Measurements from ENCODE around the gene NBEA. TPM values are rescaled to one million over a fixed set of nuclear protein-coding genes. Genes with fewer than 3 reads are reported as not detected.

The NBEA gene
- total RNA-seq, 2 donors from 2014 or later: 2.6 to 3.8 TPM

GRCh38 chr13:35496761-35497386, 554.8 kb downstream of the NBEA start:
- no peaks in the 10 kb centered on the region for H3K9me3 ChIP-seq (ENCODE audit: control insufficient read depth, low read length, poor library complexity, severe bottlenecking)
- Mint-ChIP-seq H3K27me3 (no peaks in the 10 kb centered on the region), H3K4me3 (no peak overlapping the region), H3K4me1 (no peaks in the 10 kb centered on the region), H3K36me3 (ENCODE audit: low read depth) (no peaks in the 10 kb centered on the region), H3K27ac (no peak overlapping the region)
- DNase-seq (no peak), ATAC-seq (no peak)

DNA sequence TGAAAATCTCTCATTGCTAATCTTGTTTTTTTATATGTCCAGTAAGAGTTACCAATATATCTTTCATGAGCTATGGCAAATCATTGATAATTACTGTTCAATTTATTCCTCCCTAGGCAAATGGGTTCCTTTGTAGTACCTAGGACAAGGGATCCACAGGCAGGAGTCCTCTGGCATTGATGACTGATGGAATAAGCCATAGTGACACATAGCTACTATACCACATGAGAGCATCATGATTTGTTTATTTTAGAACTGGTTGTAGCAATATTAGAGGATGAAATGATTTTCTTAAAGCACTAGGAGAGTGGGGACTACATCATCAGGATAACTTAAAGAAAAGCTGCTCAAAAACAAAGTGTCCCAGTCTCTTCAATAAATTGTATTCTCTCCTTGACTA, 556.2 kb downstream of the NBEA start:
- no peaks in the 10 kb centered on the region for H3K36me3 Mint-ChIP-seq (ENCODE audit: low read depth)
- DNase-seq (no peak), ATAC-seq (no peak)
- no peaks in the 10 kb centered on the region for H3K4me1 Mint-ChIP-seq
- H3K4me3 Mint-ChIP-seq: no peak overlapping the region
- no peaks in the 10 kb centered on the region for H3K27me3 Mint-ChIP-seq
- no peaks in the 10 kb centered on the region for H3K9me3 ChIP-seq (ENCODE audit: control insufficient read depth, low read length, poor library complexity, severe bottlenecking)
- no peak overlapping the region for H3K27ac Mint-ChIP-seq

DNA sequence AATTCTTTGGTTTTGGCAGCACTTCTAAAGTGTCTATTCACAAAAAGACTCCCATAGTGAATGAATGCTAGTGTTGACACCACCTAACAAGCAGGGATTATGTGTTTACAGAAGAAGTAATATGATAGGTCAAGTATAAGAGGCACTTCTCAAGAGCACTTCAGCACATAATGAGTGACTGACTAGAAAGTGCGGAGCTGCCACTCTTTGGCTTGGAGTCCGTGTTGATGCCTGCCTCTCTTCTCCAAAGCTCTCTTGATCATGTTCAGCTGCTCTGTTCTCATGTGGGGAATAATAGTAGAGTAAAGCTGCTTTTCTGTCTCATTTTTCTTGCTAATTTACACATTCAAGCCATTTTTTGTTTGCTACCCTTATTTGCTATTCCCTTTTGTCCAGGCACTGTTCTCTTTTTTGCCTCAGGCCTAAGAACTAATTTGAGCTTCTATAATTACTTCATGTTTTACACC, 557.2 kb downstream of the NBEA start:
- Mint-ChIP-seq H3K36me3 (ENCODE audit: low read depth) (no peaks in the 10 kb centered on the region), H3K4me3 (no peak overlapping the region)
- DNase-seq: no peak

GRCh38 chr13:35499676-35500075, 557.6 kb downstream of the NBEA start:
- DNase-seq (no peak), ATAC-seq (no peak)
- Mint-ChIP-seq H3K27ac (no peak overlapping the region), H3K4me1 (no peaks in the 10 kb centered on the region), H3K36me3 (ENCODE audit: low read depth) (no peaks in the 10 kb centered on the region), H3K4me3 (no peak overlapping the region), H3K27me3 (no peaks in the 10 kb centered on the region)
- no peaks in the 10 kb centered on the region for H3K9me3 ChIP-seq (ENCODE audit: control insufficient read depth, low read length, poor library complexity, severe bottlenecking)

More for the DNA sequence above, 557.2 kb downstream of the NBEA start:
- no peak for ATAC-seq
- Mint-ChIP-seq H3K27ac (no peak overlapping the region), H3K4me1 (no peaks in the 10 kb centered on the region), H3K27me3 (no peaks in the 10 kb centered on the region)
- H3K9me3 ChIP-seq (ENCODE audit: control insufficient read depth, low read length, poor library complexity, severe bottlenecking): no peaks in the 10 kb centered on the region

DNA sequence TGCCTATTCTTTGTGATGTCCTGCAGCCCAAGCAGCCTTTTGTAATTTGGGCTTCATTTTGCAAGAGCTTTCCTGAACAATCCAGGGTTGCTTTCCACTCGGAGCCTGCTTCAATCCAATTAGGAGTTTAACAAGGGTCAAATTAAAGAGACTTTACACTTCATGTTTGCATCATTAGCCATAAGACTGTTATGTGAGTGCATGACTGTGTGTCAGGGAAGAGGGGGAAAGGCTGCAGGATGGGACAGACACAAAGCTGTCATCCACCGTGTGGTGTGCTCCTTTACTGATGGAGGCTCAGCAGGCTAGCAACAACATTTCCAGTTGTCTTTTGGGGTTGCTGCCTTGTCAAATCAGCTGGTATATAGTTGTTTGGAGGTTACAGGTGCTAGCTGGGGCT, 558.1 kb downstream of the NBEA start:
- no peak for ATAC-seq
- H3K9me3 ChIP-seq (ENCODE audit: control insufficient read depth, low read length, poor library complexity, severe bottlenecking): no peaks in the 10 kb centered on the region
- no peak overlapping the region for H3K4me3 Mint-ChIP-seq
- H3K27ac Mint-ChIP-seq: no peak overlapping the region
- no peaks in the 10 kb centered on the region for H3K36me3 Mint-ChIP-seq (ENCODE audit: low read depth)
- H3K27me3 Mint-ChIP-seq: no peaks in the 10 kb centered on the region
- no peak for DNase-seq
- H3K4me1 Mint-ChIP-seq: no peaks in the 10 kb centered on the region

DNA sequence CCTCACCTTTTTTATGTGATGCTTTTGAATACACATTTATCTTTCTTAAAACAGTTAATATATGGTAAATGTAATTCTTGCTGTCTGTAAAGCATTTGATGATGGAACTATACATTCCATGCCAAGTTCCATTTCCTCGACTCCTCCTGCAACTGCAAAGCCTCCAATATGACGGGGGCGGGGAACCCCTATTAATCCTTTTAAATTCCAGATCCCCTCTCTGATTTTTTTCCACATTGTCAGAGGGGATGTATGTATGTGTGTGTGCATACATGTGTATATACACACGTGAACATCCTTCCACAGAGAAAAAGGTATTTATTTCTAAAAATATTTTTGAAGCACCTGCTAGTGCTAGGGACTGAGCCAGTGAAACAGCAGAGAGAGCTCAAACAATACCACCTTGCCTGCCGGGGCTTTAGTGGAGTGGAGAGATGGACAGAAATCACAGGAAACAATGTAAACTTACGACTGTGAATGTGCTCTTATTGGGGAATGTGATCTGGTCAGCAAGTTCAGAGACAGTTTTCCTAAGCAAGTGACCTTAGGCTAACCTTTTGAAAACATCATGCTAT, 559.7 kb downstream of the NBEA start:
- DNase-seq: no peak
- no peaks in the 10 kb centered on the region for H3K27me3 Mint-ChIP-seq
- no peaks in the 10 kb centered on the region for H3K36me3 Mint-ChIP-seq (ENCODE audit: low read depth)
- no peak overlapping the region for H3K4me3 Mint-ChIP-seq
- H3K4me1 Mint-ChIP-seq: no peaks in the 10 kb centered on the region
- no peaks in the 10 kb centered on the region for H3K9me3 ChIP-seq (ENCODE audit: control insufficient read depth, low read length, poor library complexity, severe bottlenecking)
- no peak for ATAC-seq
- H3K27ac Mint-ChIP-seq: no peak overlapping the region

GRCh38 chr13:35502456-35502855, 560.4 kb downstream of the NBEA start:
- Mint-ChIP-seq H3K4me3 (no peak overlapping the region), H3K4me1 (no peaks in the 10 kb centered on the region), H3K27ac (no peak overlapping the region), H3K27me3 (no peaks in the 10 kb centered on the region), H3K36me3 (ENCODE audit: low read depth) (no peaks in the 10 kb centered on the region)
- DNase-seq (no peak), ATAC-seq (no peak)
- no peaks in the 10 kb centered on the region for H3K9me3 ChIP-seq (ENCODE audit: control insufficient read depth, low read length, poor library complexity, severe bottlenecking)

DNA sequence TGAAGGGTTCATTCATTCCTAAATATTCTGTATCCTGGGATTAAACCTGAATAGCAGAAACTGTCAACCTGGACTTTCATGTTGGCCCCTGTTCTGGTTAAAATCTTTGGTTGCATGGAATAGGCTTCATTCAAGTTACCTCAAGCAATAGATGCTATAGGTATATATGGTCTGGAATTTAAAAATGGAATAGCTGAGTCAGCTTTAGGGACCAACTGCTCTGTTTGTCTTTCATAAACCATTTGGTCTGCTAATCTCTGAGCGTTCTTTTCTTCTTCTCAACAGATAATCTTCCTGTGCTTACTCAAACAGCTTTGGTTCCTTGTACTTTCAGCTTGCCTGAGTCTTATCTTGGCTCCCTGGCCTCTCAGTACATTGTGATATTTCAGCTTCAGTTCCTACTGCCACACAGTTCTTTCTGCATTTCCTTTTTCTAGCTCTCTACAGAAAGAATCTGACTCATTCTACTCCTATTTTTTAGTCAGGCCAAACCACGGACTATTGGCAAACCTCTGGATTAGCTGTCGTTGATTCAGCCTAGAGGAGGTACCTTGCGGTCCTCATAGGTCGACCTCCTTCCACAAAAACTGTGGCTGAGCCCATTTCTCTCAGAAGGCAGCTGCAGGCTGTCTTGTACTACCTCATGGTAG, 570.3 kb downstream of the NBEA start:
- no peaks in the 10 kb centered on the region for H3K36me3 Mint-ChIP-seq (ENCODE audit: low read depth)
- H3K4me1 Mint-ChIP-seq: no peaks in the 10 kb centered on the region
- H3K27me3 Mint-ChIP-seq: no peaks in the 10 kb centered on the region
- no peaks in the 10 kb centered on the region for H3K9me3 ChIP-seq (ENCODE audit: control insufficient read depth, low read length, poor library complexity, severe bottlenecking)
- ATAC-seq: no peak
- H3K4me3 Mint-ChIP-seq: no peak overlapping the region
- no peak overlapping the region for H3K27ac Mint-ChIP-seq
- no peak for DNase-seq

DNA sequence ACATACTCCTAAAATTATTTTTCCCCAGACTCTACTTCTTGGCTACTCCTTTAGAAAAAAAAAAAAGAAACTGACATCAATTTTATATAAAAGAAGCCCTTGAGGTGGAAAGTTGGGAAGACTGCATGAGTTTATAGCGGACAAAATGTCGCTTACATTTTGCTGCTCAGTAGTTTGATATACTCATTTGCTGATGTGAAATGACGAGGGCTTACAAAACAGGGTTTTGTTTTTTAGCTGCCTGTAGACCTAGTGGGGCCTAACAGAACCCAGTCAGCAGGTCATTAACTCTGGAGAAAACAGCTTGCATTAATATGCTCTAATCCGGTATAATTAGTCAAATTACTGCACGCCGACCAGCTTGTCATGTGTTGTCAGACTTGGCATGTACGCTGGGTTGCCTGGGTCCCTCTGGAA, 572.0 kb downstream of the NBEA start:
- H3K9me3 ChIP-seq (ENCODE audit: control insufficient read depth, low read length, poor library complexity, severe bottlenecking): no peaks in the 10 kb centered on the region
- no peak for ATAC-seq
- DNase-seq: no peak
- H3K4me3 Mint-ChIP-seq: no peak overlapping the region
- no peaks in the 10 kb centered on the region for H3K27me3 Mint-ChIP-seq
- no peaks in the 10 kb centered on the region for H3K36me3 Mint-ChIP-seq (ENCODE audit: low read depth)
- no peaks in the 10 kb centered on the region for H3K4me1 Mint-ChIP-seq
- H3K27ac Mint-ChIP-seq: no peak overlapping the region

DNA sequence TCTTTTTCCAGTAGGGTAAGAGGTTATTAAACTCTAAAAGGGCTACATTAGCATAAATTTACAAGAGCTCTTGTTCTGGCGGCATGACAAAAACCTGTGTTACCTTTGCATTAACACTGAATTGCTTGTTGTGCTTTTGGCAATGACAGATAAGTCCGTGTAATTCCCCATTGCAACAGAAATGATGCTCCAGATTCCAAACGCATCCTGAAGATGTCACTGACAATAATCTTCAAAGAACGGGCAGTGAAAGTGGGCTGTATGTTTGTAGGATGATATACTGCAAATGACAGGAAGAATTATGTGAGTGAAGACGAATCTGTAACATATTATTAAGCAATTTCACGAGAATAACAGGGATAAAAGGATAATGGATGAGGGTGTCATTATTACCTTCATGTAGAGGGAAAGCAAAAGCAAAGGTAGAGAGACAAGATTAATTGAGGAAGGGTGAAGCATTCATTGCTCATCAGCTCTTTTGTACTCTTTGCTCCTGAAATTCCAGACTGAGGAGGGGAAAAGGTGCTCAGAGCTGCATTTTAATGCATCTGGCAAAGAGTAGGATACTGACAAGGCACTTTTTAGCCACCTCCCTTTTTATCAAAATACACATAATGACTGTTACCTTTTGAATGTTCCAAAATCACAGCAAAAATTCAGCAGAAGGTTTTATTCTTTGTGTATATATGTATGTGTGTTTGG, 572.9 kb downstream of the NBEA start:
- no peak for ATAC-seq
- Mint-ChIP-seq H3K4me1 (no peaks in the 10 kb centered on the region), H3K4me3 (no peak overlapping the region), H3K27me3 (no peaks in the 10 kb centered on the region), H3K27ac (no peak overlapping the region), H3K36me3 (ENCODE audit: low read depth) (no peaks in the 10 kb centered on the region)
- H3K9me3 ChIP-seq (ENCODE audit: control insufficient read depth, low read length, poor library complexity, severe bottlenecking): no peaks in the 10 kb centered on the region
- no peak for DNase-seq

DNA sequence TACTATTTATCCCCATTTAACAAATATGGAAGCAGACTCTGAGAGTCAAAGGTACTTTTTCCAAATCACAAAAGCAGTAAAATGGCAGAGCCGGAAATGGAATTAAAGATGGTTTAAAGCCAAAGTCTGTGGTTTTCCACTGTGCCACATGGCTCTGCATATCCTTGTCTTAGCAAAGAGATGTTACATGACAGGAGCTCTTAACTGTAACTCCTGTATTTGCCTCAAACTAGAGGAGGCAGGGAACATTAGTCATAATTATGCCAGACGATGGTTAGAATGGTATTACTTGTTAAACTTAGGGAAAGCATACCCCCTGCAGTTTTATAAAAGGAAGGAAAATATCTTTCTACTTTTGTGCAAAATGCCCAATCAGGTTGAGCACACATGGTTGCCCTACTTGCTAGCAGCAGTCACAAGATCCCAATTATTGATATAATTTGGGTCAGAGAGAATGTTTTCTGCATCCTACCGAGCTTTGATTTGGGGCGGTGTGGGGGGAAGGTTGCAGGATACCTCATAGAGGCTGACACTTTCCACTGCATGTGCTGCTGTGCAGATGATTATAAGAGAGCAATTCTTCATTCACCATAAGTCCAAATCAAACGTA, 576.4 kb downstream of the NBEA start:
- Mint-ChIP-seq H3K4me1 (no peaks in the 10 kb centered on the region), H3K4me3 (no peak overlapping the region), H3K36me3 (ENCODE audit: low read depth) (no peaks in the 10 kb centered on the region), H3K27me3 (no peaks in the 10 kb centered on the region), H3K27ac (no peak overlapping the region)
- H3K9me3 ChIP-seq (ENCODE audit: control insufficient read depth, low read length, poor library complexity, severe bottlenecking): no peaks in the 10 kb centered on the region
- ATAC-seq (no peak), DNase-seq (no peak)

DNA sequence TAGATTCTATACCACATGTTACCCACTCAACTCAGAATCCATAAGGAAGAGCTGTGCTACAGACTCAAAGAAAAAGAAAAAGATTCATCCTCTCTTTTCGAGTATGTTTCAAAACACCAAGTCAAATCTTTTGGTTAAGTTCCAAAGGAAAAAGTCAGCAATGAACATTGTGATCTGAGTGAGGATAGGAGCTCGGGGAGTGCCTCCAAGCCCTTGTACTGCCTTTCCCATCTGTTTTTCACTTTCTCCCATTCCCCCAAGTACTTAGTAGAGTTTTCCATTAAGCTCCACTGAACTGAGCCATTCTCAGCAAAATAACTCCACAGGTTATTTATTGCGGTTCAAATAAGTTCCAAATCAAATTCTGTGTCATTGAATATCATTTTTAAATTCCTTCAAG, 582.1 kb downstream of the NBEA start:
- DNase-seq (no peak), ATAC-seq (no peak)
- H3K9me3 ChIP-seq (ENCODE audit: control insufficient read depth, low read length, poor library complexity, severe bottlenecking): no peaks in the 10 kb centered on the region
- H3K4me3 Mint-ChIP-seq: no peak overlapping the region
- H3K27ac Mint-ChIP-seq: no peak overlapping the region
- H3K27me3 Mint-ChIP-seq: no peaks in the 10 kb centered on the region
- H3K4me1 Mint-ChIP-seq: no peaks in the 10 kb centered on the region
- H3K36me3 Mint-ChIP-seq (ENCODE audit: low read depth): no peaks in the 10 kb centered on the region

DNA sequence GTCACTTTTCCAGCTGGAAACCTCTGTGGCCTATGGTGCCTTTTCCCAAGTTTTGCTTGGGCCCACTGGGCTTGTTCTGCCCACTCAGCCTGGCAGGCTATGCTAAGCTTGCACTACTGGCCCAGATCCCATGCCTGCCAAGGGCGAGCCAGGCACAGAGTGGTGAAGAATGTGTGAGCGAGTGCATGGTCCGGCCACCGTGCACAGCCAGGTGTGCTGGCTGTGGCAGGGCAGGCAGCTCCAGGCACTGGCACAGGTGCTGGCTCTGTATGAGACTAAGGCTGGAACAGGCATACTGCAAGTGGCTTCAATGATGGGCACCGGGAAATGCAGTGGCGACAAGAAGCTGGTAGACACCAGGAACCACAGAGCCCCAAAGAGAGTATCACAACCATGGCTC, 584.5 kb downstream of the NBEA start:
- Mint-ChIP-seq H3K4me3 (no peak overlapping the region), H3K27me3 (no peaks in the 10 kb centered on the region), H3K36me3 (ENCODE audit: low read depth) (no peaks in the 10 kb centered on the region), H3K4me1 (no peaks in the 10 kb centered on the region), H3K27ac (no peak overlapping the region)
- no peak for DNase-seq
- ATAC-seq: no peak
- H3K9me3 ChIP-seq (ENCODE audit: control insufficient read depth, low read length, poor library complexity, severe bottlenecking): no peaks in the 10 kb centered on the region

All from T-helper 17 cell (primary cell).